GM12874 (cell line): ENCODE data around the gene TSPAN2.

Source experiments
- CTCF ChIP-seq: IDR thresholded peaks from 2 replicates; pipeline ENCODE4 v1.5.1; 2011; ENCODE audit warnings: low read depth, mild to moderate bottlenecking, control low read depth, low read length, moderate library complexity; ENCODE audit not compliant: insufficient read depth

Gene TSPAN2

GRCh38 chr1:115065021-115065420 is 24.3 kb downstream of the TSPAN2 start:
- no peak for TF ChIP-seq CTCF

GRCh38 chr1:115064461-115064860 is 24.8 kb downstream of the TSPAN2 start:
- TF ChIP-seq CTCF = no peak

GRCh38 chr1:115063228-115063901 is 25.9 kb downstream of the TSPAN2 start:
- no peak for TF ChIP-seq CTCF

- no peak for TF ChIP-seq CTCF
These were observed 26.7 kb downstream of the TSPAN2 start for GRCh38 chr1:115062542-115063004.

GRCh38 chr1:115060501-115060900 is 28.8 kb downstream of the TSPAN2 start:
- no peak for TF ChIP-seq CTCF

GRCh38 chr1:115059316-115059715 is 30.0 kb downstream of the TSPAN2 start:
- no peak for TF ChIP-seq CTCF

- TF ChIP-seq CTCF = no peak
These were observed 31.5 kb downstream of the TSPAN2 start for GRCh38 chr1:115057661-115058254.
